ENCODE data around the gene MYOT.

GRCh38 chr5:137899493-137899892, 31.8 kb downstream of the MYOT start:
- TF ChIP-seq POLR2A (IDR thresholded peaks at IDR 0.05; ENCODE audit: extremely low read depth, insufficient read length), result no peak
- no peak for TF ChIP-seq CTCF (IDR thresholded peaks at IDR 0.05; ENCODE audit: low read depth, low read length)
- no peak for TF ChIP-seq MYC (IDR thresholded peaks at IDR 0.05; ENCODE audit: low read depth, low read length)

Measured in NB4 (cell line).